ENCODE results near the gene GHRHR. TPM values are rescaled to one million over a fixed set of nuclear protein-coding genes. Genes with fewer than 3 reads are reported as not detected.

GHRHR gene
- total and polyA plus RNA-seq, 9 of the 15 experiments (the other 6 are each of a cell fraction or from before 2014, with no cell fraction given), result not detected

DNA sequence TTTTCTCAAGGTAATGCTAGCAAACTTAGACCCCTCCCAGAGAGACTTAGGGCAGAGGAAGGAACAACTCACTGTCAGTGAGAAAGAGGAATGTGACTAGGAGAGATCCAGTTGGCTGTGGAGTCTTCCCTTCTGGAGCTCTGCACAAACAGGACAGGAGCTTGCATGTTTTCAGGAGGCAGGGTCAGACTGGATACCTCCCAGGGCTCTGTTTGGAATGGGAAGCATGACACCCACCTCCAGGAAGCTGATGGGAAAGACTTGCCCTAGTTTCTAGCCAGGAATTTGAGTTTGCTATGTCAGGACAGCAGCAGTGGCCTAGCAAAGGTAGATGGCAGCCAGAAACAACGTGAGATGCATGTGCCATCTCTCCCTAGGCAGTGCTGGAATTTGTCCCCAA is 40.6 kb downstream of the GHRHR start:
- no peak overlapping the region for H2AFZ ChIP-seq (ENCODE audit: low read depth, low read length)
- H4K20me1 ChIP-seq (replicated peaks; ENCODE audit: control insufficient read depth, insufficient read depth, low read length), result no peaks in the 10 kb centered on the region
- ATAC-seq, result no peak
- no peak overlapping the region for H3K4me3 ChIP-seq
- no peak for TF ChIP-seq STAT5A (IDR thresholded peaks at IDR 0.05; ENCODE audit: borderline replicate concordance, low read length)
- TF ChIP-seq CCAR2 (IDR thresholded peaks at IDR 0.05; ENCODE audit: low read depth, low read length), result no peak
- TF ChIP-seq NELFE (IDR thresholded peaks at IDR 0.05; ENCODE audit: insufficient read depth, insufficient read length), result no peak
- TF ChIP-seq ZFX (CRISPR knock-in tag; IDR thresholded peaks at IDR 0.05), result no peak
- TF ChIP-seq SMAD4 (CRISPR knock-in tag; conservative IDR thresholded peaks at IDR 0.05), result no peak
- TF ChIP-seq RAD51 (IDR thresholded peaks at IDR 0.05; ENCODE audit: borderline replicate concordance, low read depth), result no peak
- TF ChIP-seq HDGF (IDR thresholded peaks at IDR 0.05), result no peak
- TF ChIP-seq ZNF699 (CRISPR knock-in tag; IDR thresholded peaks at IDR 0.05; ENCODE audit: insufficient replicate concordance), result no peak
- TF ChIP-seq HNRNPL (IDR thresholded peaks at IDR 0.05; ENCODE audit: low read depth, low read length), result no peak
- TF ChIP-seq YBX1 (IDR thresholded peaks at IDR 0.05), result no peak
- no peak for TF ChIP-seq DPF2 (IDR thresholded peaks at IDR 0.05)
- TF ChIP-seq RUNX1 (IDR thresholded peaks at IDR 0.05; ENCODE audit: low read depth), result no peak
- no peak for TF ChIP-seq ETV6 (IDR thresholded peaks at IDR 0.05; ENCODE audit: borderline replicate concordance in 1 of 2, low read depth in 2 of 2, low read length in 1 of 2)
- no peak for TF ChIP-seq ETV6 (CRISPR knock-in tag; IDR thresholded peaks at IDR 0.05; ENCODE audit: borderline replicate concordance)
- no peak for TF ChIP-seq THAP12 (CRISPR knock-in tag; IDR thresholded peaks at IDR 0.05)
- no peak for TF ChIP-seq JUN (IDR thresholded peaks at IDR 0.05; ENCODE audit: borderline replicate concordance, low read depth, low read length)
- no peak for TF ChIP-seq JUN (CRISPR knock-in tag; IDR thresholded peaks at IDR 0.05; ENCODE audit: borderline replicate concordance)
- no peak for TF ChIP-seq NFXL1 (CRISPR knock-in tag; IDR thresholded peaks at IDR 0.05)
- BruUV-seq (replicated peaks), result no TSS peak
- H3K4me1 ChIP-seq (replicated peaks in 1 of 2; ENCODE audit: control insufficient read depth in 2 of 2, insufficient read depth in 2 of 2, low read length in 2 of 2), result no peaks in the 10 kb centered on the region
- H3K27ac ChIP-seq (ENCODE audit: extremely low read depth, low read depth, low read length), result no peak overlapping the region
- FAIRE-seq, result no peak
- 0% methylated on average over 1 of the region's 1 CpG for WGBS (ENCODE audit: insufficient coverage, low coverage, missing lambda C conversion rate)
- ChIA-PET CTCF (ENCODE audit: low intra/inter-chr PET ratio) (no interaction called here), POLR2A (interaction anchor here (0.6 kb wide), 1 partner anchor 17 kb away, joined by 3 read pairs; no protein-coding TSS in a partner anchor)
- no peaks in the 10 kb centered on the region for H3K36me3 ChIP-seq (ENCODE audit: control insufficient read depth, insufficient read depth, low read length)
- peaks cover 14 to 51% of the 10 kb centered on the region in 2 experiments; a peak in 3 of 5 replicates for H3K27me3 ChIP-seq (ENCODE audit: control insufficient read depth in 2 of 2, insufficient read depth in 2 of 2, low read length in 2 of 2)
- intact Hi-C loops (cut with micrococcal nuclease) (no loop called here), in situ Hi-C loops (cut with MboI) (no loop called here)
- H3K79me2 ChIP-seq (ENCODE audit: control insufficient read depth, insufficient read depth, low read length), result no peaks in the 10 kb centered on the region
- H3K9ac ChIP-seq (ENCODE audit: insufficient read depth in 1 of 2, low read depth in 2 of 2, low read length in 2 of 2), result no peak overlapping the region
- no peaks in the 10 kb centered on the region for H3K9me1 ChIP-seq (ENCODE audit: control insufficient read depth, insufficient read depth, low read length)
- no peak for DNase-seq (ENCODE audit: extremely low read depth in 1 of 4, low spot score in 3 of 4)
- H3K9me3 ChIP-seq (replicated peaks; ENCODE audit: control insufficient read depth, insufficient read depth, low read depth, low read length), result no peaks in the 10 kb centered on the region
- no peak overlapping the region for H3K4me2 ChIP-seq (ENCODE audit: insufficient read depth, low read length)

Data from K562 (cell line).